MV-4-11 (cell line): Measurements from ENCODE around the gene SPECC1.
"Not testable (repeated sequence)": the region's sequence is repeated elsewhere in the genome, so short reads cannot be mapped to it uniquely, and the experiment has no call there.

Experiments used
- DNase-seq: peaks from one replicate; lab custom pipeline; 2025; lab: John Stamatoyannopoulos, UW

Gene SPECC1, protein sequence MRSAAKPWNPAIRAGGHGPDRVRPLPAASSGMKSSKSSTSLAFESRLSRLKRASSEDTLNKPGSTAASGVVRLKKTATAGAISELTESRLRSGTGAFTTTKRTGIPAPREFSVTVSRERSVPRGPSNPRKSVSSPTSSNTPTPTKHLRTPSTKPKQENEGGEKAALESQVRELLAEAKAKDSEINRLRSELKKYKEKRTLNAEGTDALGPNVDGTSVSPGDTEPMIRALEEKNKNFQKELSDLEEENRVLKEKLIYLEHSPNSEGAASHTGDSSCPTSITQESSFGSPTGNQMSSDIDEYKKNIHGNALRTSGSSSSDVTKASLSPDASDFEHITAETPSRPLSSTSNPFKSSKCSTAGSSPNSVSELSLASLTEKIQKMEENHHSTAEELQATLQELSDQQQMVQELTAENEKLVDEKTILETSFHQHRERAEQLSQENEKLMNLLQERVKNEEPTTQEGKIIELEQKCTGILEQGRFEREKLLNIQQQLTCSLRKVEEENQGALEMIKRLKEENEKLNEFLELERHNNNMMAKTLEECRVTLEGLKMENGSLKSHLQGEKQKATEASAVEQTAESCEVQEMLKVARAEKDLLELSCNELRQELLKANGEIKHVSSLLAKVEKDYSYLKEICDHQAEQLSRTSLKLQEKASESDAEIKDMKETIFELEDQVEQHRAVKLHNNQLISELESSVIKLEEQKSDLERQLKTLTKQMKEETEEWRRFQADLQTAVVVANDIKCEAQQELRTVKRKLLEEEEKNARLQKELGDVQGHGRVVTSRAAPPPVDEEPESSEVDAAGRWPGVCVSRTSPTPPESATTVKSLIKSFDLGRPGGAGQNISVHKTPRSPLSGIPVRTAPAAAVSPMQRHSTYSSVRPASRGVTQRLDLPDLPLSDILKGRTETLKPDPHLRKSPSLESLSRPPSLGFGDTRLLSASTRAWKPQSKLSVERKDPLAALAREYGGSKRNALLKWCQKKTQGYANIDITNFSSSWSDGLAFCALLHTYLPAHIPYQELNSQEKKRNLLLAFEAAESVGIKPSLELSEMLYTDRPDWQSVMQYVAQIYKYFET

DNA sequence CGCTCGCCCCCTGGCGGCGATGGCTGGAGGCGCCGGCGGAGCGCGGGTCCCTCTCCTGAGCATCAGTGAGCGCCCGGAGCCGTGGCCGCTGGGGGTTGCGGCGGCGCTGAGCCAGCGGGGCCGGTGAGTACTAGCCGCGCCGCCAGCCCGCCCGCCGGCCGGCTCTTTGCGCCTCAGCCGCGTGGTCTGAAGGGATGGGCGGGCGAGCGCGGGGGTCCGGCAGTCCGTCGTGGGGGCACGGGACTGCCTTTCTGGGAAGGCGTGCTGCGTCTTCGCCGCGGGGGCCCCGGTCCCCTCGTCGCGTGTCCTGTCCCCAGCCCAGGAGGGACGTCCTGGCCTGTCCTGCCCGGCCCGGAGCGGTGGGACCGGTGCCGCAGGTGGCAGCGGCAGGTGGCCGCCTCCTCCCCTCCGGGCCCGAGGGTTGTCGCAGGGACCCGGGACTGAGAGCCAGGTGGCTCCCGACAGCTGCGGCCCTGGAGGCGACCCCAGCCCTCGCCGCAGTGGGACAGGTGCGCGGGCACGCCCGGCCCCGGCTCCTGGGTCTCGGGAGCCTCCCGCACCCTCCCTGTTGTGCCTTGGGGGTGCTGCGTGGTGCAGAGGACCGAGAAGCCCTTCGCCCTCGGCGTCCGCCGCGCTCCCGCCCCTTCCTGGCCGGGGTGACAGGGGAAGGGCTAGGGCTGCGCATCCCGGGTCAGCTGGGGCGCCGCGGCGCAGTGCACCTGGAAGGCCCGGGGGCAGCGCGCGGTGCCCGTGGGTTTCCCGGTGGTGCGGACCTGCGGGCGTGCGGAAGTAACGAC, at the start of gene SPECC1:
SPECC1 (plus strand) TSS at position 58 of the 797 bp plus-strand sequence. CDS start 87,293 bp downstream, outside the sequence.
- DNase-seq, result peak; percentile 71

- DNase-seq, result not testable (repeated sequence)
Observed at GRCh38 chr17:19962954-19963353, 46.2 kb upstream of the SPECC1 start.

- no peak for DNase-seq
Observed at GRCh38 chr17:19973156-19973555, 36.0 kb upstream of the SPECC1 start.

DNA sequence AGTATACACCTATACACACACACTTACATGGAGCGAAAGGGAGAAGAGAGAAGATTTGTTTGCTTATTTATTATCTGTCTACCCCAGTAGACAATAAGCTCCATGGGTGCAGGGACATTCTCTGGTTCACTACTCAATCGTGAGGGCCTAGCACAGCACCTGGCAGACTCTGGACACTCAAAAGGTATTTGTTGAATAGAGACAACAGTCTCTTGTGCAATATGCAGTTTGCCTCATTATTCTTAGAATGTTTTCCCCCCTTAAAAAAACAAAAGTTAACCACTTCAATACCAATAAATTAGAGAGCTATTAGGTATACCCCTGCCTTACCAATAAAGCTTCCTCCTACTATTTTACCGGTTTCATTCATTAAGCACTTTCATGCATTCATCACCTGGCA, 33.6 kb upstream of the SPECC1 start:
- no peak for DNase-seq

DNA sequence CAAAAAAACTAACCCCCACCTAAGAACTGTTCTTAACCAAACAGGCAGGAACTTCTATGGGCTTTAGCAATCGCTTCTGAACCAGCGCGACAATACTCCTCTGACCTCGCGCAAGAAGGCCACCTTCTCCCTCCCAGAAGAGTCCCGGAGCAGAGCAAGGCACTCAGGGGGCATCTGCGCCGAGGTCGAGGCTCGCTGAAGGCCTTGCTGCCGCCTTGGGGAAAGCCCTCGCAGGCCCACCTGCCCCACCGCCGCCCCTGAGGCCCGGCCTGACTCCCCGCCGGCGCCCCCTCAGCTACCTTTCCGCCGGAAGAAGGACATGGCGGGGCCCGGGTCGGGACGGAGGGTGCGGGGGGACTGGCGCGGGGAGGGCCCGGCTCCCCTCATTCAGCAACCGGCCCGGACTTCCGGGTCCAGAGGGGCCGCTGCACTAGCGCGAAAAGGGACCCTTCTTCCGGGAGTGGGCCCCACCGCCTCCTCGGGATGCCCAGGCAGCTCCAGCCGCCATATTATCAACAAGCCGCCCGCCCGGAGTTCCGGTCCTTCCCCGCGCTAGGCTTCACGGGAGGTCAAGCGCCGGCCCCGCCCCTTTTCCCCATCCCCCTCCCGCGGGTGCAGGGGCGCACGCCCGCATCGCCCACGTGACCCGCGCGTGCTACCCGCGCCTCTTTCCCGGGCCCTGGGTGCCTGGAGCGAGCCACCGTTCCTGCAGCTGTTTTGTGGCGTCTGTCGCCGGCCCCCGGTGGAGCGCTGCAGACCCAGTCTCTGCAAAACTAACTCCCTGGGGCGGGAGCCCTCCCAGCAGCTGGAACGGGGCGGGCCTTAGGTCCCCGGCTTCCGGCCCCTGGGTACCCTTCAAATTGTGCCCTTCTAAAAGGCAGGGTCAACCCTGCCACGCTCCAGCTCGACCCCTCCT, 31.6 kb upstream of the SPECC1 start, which contains the start of gene AKAP10:
AKAP10 (minus strand) TSS at position 536 of the 916 bp plus-strand sequence; CDS start at position 387, 149 bp downstream.
- peak; percentile 88 for DNase-seq

- DNase-seq, result peak; percentile 90
Observed at GRCh38 chr17:19978209-19978802, 30.9 kb upstream of the SPECC1 start.

DNA sequence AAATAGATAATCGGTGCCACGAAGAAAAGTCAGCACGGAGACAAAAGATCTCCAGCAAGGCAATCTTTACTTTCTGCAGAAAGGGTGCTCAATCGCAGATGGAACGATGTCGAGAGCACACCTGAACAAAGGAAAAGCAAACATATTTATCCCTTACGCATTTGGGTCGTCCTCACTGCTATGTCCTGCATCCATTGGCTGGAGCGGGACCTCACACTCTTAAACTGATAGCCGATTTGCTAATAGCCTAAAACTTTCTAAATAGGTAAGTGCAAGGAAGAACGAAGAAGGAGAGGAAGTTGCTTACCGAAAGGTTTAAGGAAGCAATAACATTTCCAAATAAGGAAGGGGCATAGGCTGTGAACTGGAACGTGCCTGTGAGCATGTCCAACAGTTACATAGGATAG, 30.4 kb upstream of the SPECC1 start:
- DNase-seq, result peak; percentile 41

GRCh38 chr17:19979917-19980770, 29.0 kb upstream of the SPECC1 start:
- peak; percentile 82 for DNase-seq

- no peak for DNase-seq
Observed at GRCh38 chr17:19986941-19987861, 22.0 kb upstream of the SPECC1 start.

DNA sequence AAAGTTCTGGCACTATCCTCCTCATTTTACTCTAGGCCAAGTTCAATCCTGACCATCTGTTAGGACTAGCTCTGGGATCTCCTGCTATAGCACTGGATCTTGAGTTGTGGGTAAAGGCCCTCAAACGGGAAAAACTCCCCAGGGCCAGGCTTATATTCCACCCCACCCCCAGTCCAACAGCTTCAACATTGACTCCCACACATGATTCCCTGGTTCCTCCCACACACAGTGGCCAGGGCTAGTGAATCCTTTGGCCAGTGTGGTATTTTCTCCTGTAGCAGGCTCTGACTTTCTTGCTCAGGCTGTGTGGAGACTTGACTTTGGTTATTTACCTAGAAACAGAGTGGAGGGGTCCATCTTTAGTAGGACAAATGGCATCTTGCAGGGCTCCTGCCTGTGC, 21.3 kb upstream of the SPECC1 start:
- DNase-seq, result no peak

- DNase-seq, result no peak
Observed at GRCh38 chr17:19991252-19991885, 17.8 kb upstream of the SPECC1 start.

GRCh38 chr17:19992803-19993713, 16.1 kb upstream of the SPECC1 start:
- DNase-seq, result peak; percentile 88

GRCh38 chr17:19996086-19996485, 13.1 kb upstream of the SPECC1 start:
- no peak for DNase-seq

DNA sequence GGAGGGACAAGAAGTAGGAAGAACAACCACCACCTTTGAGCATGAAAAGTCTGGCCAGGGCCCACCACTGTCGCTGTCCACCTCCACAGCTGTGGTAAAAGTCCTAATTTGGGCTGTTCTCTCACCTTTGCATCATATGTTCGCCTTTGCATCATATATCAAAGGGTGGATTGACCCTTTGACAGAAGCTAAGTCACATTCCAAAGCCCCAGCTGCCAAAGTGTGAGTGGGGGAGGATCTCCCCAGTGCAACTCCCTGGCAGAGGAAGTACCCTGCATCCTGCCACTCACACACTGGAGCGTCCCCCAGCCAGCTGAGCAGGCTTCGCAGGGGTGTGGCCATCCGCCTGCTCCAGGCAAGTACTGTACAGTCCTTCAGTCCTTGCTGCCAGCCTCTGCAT, 12.7 kb upstream of the SPECC1 start:
- DNase-seq, result peak; percentile 60

DNA sequence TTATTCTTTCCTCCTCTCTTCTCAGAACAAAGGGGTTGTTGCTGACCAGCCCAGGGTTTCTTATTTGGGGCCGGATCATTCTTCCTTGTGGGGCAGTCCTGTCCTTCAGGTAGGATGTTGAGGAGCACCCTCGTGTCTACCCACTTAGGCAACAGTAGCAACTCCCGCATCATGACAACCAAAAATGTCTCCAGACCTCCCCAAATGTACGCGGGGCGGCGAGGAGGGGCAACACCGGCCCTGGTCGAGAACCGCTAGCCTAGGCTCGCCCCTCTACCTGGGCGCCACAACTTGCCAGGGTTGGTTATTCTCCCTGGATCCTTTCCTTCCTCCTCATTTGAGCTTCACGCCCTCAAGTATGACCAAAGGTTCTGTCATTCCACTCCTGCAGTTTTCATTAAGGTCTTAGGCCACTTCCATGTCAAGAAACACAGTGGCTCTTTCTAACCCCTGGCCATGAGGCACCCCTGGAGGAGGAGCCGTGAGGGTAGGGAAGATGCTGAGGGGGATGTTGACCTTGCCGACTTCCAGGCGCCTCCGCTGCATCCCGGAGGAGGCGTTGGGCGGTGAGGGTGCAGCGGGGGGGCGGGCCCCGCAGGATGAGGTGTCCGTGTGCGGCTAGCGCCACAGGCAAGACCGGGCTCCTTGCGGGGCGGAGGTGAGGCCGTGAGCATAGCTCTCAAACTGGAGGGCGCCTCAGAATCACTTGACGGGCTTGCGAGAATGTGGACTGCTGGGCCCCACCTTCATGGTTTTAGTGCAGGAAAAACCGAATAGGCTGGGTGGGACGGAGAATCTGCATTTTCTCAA, 712 bp upstream of the SPECC1 start:
- DNase-seq, result no peak

DNA sequence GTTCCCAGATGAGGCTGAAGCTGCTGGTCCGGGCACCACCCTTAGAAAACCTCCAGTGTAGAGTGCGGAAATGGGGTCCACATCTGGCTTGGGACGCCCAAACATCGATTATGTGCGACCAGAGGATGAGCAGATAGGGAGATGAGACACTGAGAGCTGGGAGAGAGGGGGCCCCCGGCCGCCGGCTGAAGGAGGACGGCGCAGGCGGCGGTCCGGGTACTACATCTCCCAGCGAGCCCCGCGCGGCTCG, 182 bp upstream of the SPECC1 start:
- DNase-seq, result no peak
